Stimulated activated CD4-positive, alpha-beta T cell treated with anti-CD3 and anti-CD28 coated beads, Interleukin-1b, Interleukin-23, amount 100 ng/mL, for 4 hours (primary cell): ENCODE data around the gene GLI3.

Experiments used
- DNase-seq, 2 donors: peaks; one replicate each; pipeline ENCODE4 v3.0.0-alpha.2; 2020; ENCODE audit warnings: low read depth in 2 of 2

Gene GLI3

DNA sequence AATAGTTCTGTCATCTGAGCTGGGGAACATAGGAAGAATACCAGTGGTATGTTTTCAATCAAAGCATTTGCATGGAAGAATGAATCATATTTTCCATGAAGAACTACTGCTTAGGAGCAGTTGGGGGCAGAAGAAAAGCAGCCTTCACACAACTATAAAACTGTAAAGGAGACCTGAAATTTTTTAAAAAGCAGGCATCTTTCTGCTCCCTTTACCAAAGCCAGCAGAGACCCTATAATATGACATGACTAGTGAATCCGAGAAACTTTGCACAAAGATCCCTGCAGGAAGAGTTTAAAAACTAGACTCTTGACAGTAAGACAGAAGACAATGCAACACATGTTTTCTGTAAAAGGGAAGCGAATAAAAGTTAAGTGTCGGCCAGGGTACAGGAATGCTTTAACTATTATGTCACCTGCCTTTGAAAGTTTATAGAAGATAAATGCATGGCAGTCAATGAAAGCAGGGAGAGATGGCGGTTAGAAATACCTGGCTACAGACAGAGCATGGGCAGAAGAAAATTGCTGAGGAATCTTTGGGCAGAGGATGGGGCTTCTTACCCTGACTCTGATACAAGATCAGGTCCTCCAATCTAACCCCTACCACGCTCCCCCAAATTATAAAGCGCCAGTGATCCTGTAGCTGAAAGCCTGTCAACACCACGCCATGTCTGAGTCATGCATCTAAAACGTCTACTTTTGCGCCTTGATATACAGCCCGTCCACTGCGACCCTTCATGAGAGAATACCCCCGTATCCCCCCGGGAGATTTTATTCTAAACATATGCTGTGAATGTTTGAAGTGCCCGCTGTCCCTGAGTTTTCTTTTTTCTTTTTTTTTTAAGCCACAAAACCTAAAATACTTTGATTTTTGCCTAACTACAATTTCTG is 93.1 kb downstream of the GLI3 start:
- DNase-seq, result no peak

DNA sequence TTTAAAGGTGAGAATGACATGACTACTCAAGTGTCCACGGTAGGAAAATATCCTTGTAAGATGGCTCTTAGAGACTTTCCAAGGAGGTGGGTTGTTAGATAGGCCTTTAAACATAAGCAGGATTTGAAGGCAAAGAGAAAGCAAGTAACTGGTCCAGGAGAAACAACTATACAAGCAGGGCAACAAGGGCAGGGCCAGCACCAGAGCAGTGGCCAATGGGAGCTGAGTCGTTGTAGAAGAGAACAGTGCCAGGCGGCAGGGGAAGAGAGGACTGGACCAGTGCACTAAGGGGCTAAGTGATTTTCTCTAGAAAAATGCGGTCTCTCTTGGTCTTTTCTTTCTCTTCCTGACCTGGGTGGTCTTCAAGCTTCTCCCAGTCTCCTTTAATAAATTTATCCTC is 94.9 kb downstream of the GLI3 start:
- DNase-seq, result no peak

DNA sequence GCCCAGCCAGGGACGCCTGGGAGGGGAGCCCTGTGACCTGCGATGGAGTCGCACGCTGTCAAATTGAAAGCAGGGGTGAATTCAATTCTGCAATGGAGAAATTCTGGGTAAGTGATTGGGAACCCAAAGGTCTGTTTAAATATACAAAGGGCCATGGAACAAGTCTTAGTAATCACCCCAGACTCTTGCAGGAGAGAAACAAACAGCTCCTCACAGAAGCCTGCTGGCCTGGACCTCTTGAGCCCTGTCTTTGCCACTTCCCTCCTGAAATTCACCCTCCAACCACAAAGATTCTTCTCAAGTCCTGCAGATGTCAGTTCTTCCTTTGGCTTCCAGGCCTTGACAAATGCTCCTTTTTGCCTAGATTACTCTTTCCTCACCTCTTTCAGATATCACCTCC is 97.3 kb downstream of the GLI3 start:
- no peak for DNase-seq

DNA sequence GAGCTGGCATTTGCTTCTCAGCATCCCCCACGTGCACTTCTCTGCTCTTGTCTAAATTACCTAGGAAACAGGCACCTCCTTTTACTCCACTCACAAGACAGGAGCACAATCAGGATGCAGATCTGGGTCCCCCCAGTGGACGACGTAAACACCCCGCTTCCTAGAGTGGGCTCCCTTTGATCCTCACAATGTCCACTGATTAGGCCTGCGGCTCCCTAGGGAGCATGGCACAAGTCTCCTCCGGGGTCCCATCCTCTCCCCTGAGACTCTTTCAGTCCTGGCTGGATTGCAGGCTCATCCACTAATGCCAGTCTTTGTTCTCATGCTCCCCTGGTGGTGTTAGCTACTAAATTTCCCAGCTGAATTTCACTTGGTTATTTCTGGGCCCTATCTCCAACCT is 98.3 kb downstream of the GLI3 start:
- no peak for DNase-seq

DNA sequence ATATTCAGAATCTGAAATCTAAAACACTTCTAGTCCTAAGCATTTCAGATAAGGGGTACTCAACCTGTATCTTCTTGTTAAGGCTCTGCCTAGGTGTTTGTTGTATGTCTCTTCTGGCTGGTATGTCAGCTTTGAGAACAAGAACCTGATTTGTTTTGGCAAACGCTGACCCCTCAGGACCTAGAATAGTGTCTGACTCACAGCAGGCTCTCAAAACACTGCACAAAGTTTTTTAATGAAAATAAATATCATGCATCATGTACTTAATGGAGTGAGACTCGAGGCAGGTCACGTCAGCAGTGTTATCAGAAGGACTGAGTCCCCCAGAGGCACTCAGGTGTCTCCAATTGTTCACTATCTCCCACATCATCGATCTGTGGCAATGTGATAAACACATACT is 99.1 kb downstream of the GLI3 start:
- no peak for DNase-seq

DNA sequence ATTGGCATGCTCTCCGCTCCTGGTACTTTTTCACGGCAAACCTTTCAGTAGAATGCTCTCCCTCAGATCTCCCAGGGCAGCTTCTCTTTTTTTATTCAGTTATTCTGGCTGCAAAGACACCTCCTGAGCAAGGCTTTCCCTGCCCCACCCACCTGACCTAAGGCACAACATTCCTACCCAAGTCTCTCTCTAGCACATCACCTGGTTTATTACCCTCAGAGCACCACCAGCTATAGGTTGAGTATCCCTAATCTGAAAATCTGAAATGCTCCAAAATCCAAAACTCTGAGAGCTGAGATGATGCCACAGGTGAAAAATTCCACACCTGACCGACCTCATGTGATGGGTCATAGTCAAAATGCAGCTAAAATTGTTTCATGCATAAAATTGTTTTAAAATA is 99.6 kb downstream of the GLI3 start:
- DNase-seq, result no peak

- DNase-seq, result no peak
These were observed 101.3 kb downstream of the GLI3 start for GRCh38 chr7:42135728-42136127.

DNA sequence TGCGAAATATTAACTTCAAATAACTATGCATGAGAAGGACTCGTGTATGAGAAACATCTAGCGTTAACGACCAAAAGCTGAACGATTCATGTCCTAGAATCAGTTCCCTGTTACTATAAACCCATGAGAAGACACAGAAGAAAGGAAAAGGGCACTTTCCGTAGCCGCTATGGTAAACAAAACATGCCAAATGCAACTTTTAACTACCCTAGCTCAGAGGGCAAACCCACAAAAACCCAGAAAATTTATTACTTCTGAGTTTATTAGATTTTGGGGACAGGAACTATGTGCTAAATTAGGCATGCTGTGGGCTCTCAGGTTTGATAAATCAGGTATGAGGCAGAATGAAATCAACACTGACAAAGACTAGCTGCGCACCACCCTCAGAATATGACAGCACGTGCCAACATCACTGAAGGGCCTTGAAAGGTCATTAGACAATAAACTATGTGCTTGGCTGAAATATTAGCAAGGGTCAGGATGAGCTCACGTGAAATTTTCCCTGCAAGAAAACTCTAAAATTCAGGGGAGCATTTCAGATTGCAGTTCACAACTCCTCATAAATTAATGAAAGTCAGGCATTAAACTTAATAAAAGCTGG is 102.6 kb downstream of the GLI3 start:
- no peak for DNase-seq

- DNase-seq, result no peak
These were observed 103.7 kb downstream of the GLI3 start for GRCh38 chr7:42133321-42133720.

DNA sequence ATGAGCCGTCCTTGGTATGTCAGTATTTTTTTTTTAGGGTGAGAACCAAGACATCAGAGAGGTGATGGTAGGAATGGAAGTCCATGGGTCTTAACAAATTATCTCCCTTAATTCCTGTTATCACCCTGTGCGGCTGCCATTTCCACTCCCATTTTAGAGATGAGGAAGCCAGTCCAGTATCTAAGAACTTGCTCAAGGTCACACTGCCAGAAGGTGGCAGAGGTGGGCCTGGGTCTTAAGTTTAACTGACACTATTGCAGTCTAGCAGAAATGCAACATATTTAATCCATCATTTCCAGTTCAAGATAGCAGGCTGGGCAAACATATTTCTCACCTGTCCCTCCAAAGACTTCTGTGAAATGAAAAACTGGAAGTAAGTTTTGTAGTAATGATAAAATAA is 108.3 kb downstream of the GLI3 start:
- DNase-seq, result no peak

DNA sequence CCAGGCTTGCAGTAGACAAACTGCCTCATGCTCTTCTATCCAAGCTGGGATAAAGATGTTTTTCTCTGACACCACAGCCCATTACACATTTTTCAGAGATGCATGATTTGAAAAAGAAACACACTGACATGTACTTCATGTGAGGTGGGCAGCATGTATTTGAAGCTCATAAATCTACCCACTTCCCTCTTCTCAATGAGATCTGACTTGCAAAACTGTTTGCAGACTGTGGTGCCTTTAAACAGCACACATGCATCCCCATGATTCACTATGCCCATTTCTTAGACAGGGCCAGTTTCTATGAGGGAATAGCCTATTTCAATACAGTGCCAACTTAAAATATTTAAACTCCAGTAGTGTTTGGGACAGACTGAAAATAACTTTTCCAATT is 109.8 kb downstream of the GLI3 start:
- DNase-seq, result no peak

DNA sequence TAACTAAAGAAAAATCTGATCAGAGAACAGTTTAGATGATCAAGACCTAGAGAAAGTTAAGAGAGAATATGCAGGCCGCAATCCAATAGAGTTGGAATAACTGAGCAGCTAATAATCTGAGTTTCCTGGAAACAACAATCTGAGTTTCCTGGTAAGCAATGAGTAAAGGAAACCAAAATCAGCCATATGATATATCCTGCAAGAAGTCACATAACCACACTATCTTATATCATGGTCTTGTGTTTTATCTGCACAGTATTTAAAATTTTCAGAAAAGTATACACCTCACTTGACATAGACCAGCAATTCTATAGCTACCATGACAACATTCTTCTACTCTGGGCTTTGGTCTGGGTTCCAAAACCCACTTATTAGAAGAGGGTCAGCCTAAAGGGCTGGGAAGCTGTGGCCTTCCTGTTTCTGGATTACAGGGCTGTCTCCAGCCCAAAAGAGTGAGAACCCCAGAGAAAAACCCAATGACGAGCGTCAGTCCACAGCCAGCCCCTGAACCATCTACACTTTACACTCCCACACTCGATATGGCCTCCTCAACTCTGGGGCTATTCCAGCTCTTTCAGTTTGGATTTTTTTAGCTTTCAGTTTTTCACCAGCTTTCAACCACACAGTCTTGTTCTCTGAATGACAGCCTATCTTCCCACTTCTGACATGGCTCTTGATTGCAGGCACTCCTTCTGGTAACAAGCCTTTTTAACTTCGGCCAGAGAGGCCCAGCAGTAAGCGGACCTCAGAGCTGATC is 110.4 kb downstream of the GLI3 start:
- no peak for DNase-seq

DNA sequence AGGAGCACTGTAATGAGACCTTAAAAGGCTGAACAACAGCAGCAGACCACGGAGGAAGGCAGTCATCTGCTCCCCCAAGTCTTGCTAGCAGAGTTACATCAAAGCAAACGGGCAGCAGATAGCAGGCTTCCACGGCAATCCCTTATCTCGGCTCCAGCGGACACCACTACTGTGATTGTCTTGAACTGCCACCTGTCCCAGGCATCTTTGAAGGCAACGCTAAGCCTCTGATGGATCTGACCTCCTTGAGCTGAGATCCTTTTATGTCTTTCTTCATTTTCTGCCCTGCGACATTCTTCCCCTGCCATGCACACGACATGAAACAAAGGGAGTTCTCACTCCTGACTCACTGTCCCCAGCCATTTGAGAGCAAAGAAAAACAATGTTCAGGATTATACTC is 111.7 kb downstream of the GLI3 start:
- no peak for DNase-seq

GRCh38 chr7:42123716-42124115 is 113.3 kb downstream of the GLI3 start:
- no peak for DNase-seq

- DNase-seq, result no peak
These were observed 116.8 kb downstream of the GLI3 start for GRCh38 chr7:42120191-42120590.

GRCh38 chr7:42117201-42117600 is 119.8 kb downstream of the GLI3 start:
- DNase-seq, result no peak

GRCh38 chr7:42115795-42116194 is 121.2 kb downstream of the GLI3 start:
- DNase-seq, result no peak

DNA sequence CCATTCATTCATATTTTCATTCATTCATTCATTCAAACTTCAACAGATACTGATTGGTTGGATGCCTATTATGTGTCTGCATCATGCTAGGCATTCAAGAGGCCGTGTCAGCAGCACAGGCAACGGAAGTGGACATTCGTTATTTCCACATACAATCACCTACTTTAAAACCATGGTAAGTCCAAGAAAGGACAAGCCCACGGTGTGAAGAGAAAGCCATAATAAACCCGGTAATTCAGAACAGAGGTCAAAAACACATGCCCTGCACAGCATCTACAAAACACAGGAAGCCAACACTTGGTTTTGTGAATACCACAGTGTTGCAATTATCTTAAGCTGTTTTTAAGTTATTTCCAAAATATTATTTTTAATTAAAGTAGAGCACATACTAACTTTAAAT is 126.7 kb downstream of the GLI3 start:
- DNase-seq, result no peak

- no peak for DNase-seq
These were observed 128.0 kb downstream of the GLI3 start for GRCh38 chr7:42108803-42109528.

- no peak for DNase-seq
These were observed 129.3 kb downstream of the GLI3 start for GRCh38 chr7:42107484-42108240.

GRCh38 chr7:42106562-42106961 is 130.4 kb downstream of the GLI3 start:
- no peak for DNase-seq
